Ecto neural progenitor cell (in vitro differentiated cells): ENCODE measurements around the gene KRTAP12-3.
"Not testable (repeated sequence)": the region's sequence is repeated elsewhere in the genome, so short reads cannot be mapped to it uniquely, and the experiment has no call there.

Experiments used
- DNase-seq: peaks from one replicate; pipeline ENCODE4 v3.0.0-alpha.2; 2018; ENCODE audit warnings: low spot score

Gene KRTAP12-3

GRCh38 chr21:44650973-44651675, 6.6 kb upstream of the KRTAP12-3 start:
- no peak for DNase-seq

GRCh38 chr21:44653123-44653522, 4.6 kb upstream of the KRTAP12-3 start:
- no peak for DNase-seq

DNA sequence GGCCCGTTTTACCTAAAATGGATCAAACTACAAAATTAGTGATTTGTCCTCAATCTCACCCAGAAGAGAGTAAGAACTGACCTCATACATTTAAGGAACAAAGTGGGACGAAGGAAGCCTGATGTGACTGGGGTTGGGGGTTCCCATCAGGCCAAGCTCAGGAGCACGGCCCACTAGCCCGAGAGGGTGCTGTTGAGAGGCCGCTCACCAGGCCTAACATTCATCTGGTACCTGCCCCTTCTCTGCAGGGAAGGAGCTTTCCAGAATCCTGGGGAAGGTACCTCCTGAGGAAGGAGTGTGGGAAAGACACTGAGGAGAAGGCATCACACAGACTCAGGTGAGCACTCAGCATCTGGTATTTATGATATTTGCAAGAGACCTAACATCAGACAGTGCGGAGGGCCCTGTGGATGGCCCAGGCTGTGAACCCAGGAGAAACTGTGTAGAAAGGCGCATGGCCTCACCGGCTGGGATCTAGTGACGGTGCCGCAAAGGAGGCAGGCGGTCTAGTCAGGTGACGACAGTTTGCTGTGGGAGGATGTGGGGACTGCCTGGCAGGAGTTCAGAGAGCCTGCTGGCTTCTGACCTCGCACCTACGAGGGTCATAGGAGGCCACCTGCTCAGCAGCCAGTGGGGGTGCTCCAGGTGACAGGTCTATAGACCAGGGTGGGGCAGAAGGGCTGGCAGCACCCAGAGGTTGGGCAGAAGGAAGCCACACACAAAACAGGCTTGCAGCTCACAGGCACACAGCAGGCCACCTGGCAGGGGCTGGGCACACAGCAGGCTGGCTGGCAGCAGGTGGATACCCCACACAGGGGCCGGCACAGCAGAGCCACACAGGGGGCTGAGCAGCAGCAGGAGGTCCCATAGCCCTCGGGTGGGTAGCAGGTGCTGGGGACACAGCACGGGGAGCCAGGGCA, 3.8 kb upstream of the KRTAP12-3 start:
- no peak for DNase-seq

DNA sequence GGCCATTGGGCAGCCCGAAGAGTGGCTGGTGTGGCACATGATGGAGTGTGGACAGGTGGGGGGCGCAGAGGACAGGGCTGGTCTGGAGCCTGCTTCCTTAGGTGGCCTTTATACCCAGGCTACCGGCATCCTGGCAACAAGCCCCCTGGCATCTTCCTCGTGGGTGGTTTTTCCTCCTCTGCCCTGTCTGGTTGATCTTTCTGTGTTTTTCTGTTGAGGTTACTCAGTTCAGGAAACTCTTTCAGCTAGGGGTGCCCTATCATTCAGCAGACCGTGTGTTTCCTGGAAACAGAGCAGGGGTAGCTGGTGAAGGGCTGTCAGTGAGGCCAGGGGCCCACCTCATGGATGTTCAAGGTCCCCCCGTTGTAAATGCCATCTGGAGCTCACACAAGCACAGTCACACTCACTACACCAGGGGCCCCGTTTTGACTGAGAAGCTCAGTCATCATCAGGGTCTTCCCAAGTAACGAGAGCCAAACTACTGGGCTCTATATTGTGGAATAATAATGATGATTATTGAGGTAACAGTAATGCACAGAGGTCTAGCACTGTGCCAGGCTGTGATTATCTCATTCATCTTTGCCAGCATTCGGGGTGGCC, 3.1 kb upstream of the KRTAP12-3 start, which contains the start of gene KRTAP12-4:
TSS of gene KRTAP12-4 (minus strand) at position 84 of the 600 bp plus-strand sequence. CDS start at position 39, 45 bp downstream.
- DNase-seq, result no peak

DNA sequence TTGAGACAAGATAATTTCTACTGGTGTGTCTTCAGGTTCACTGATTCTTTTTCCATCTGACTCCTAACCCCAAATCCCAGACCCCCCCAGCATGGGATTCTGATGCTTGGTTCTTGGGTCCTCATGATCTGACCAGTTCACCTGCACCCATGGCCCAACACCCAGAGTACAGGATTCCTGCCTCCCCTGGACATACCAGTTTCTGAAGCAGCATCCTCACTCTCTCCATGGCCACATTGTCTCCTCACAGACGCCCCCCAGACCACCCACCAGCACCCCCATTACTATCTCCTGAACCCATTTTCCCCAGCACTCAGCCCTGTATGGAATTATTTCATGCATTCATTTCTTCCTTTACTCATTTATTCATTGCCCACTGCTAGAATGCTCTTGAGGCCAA, 864 bp upstream of the KRTAP12-3 start:
- DNase-seq, result no peak

DNA sequence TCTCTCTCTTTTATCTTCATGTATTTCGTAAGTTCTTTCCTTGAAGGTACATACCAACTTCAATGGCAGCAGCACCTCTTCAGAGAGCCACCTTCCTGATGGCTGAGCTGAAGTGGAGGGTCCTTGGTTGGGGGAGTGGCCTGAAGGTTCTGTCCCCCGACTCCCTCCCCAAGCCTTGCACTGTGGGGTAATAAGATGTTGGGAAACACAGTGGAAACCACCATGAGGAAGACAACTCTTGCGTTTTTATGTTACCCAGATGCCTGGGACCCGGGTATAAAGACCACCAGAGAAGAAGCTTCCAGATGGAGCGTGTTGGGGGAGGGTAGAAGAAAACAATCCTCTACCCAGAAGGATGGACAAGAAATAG, 794 bp downstream of the KRTAP12-3 start:
- DNase-seq, result no peak

GRCh38 chr21:44658913-44659595, 1.3 kb downstream of the KRTAP12-3 start:
- DNase-seq, result no peak

- DNase-seq, result not testable (repeated sequence)
Observed at GRCh38 chr21:44661567-44661966, 3.8 kb downstream of the KRTAP12-3 start.

DNA sequence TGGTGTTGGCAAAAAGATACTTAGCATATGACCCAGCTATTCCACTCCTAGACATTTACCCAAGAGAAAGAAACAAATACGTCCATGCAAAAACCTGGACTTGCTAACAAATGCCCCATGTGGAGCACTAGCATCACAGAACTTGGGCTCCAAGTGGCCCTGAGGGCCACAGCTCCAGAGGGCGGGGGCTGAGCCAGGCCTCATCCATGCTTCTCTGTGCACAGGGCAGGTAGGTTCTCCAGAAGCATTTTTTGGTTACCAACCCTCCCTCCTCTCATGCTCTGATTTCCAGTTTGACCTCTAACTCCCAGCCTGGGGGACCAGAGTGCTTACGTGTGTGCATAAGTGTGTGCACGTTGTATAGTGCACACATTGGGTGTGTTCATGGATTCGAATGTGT, 7.0 kb downstream of the KRTAP12-3 start:
- DNase-seq, result no peak

DNA sequence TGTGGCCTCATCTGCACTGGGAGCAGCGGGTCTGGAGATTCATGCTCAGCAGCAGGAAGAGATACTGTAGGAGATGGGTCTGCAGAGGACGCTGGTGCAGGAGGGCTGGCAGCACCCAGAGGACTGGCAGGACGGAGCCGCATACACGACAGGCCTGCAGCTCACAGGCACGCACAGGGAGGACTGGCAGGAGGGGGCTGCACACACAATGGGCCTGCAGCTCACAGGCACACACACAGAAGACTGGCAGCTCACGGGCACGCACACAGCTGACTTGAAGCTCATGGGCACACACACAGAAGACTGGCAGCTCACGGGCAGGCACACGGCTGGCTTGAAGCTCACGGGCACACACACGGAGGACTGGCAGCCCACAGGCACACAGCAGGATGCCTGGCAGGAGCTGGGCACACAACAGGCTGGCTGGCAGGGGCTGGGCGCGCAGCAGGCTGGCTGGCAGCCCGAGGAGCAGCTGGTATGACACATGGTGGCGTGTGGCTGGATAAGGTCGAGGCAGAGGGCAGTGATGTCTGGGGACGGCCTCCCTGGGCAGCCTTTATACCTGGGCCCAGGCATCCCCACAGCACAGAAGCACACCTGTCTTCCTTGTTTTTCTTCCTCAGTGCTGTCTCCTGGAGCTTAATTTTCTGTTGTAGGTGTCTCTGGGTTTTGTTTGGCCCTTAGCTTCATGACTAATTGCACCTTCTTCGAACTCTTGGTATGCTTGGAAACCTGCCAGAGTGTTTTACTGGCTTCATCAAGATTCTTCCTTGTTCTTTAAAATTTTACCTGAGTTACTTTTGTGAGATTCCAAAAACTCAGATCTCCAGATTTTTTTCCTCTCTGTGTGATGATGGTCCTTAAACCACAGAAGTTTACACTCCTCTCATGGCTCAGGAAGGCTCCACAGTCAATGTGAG, 8.9 kb downstream of the KRTAP12-3 start, which contains the start of gene KRTAP12-2:
TSS of gene KRTAP12-2 (minus strand) at position 527 of the 920 bp plus-strand sequence. CDS start at position 486, 41 bp downstream.
- DNase-seq, result no peak

DNA sequence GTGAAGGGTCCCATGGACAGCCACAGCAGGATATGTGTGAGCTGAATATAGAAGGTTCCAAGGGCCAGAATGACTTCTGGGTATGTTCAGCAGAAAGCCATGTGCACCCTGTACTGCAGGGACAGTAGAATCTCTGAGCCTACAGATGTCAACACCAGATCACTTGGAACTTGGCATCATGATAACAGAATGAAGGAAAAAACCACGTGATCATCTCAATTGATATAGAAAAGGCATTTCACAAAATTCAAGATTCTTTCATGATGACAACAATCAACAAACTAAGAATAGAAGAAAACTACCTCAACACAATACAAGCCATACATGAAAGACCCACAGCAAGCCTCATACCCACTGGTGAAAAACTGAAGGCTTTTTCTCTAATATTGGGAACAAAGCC, 9.9 kb downstream of the KRTAP12-3 start:
- no peak for DNase-seq

GRCh38 chr21:44670642-44671432, 13.1 kb downstream of the KRTAP12-3 start:
- DNase-seq, result no peak

DNA sequence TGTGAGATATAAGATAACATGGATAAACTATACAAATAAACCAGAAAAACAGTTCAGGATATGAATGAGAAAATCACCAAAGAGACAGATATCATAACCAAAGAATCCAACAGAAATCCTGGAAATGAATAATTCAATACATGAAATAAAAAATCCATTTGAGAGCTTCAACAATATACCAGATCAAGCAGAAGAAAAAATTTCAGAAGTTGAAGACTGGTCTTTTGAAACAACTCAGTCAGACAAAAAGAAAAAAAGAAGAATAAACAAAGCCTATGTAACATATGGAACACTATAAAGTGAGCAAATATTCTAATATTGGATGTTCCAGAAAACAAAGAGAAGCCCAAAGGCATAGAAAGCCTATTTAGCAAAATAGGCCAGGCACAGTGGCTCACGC, 14.2 kb downstream of the KRTAP12-3 start:
- no peak for DNase-seq

DNA sequence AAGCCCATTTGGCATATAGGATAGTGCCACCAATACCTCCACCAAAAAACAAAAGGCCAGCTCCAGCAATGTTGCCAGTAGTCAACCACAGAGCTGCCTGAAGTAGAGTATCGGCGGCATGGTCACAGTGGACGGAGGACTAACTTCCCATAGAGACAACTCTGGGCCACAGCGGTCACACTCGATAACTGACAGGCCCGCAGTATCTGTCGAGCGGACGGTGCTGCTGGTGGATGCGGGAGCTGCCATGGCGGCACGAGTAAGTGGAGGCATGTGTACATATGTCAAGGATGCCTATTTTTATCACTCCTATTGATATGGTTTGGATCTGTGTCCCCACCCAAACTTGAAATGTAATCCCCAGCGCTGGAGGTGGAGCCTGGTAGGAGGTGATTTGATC, 20.1 kb downstream of the KRTAP12-3 start:
- no peak for DNase-seq

DNA sequence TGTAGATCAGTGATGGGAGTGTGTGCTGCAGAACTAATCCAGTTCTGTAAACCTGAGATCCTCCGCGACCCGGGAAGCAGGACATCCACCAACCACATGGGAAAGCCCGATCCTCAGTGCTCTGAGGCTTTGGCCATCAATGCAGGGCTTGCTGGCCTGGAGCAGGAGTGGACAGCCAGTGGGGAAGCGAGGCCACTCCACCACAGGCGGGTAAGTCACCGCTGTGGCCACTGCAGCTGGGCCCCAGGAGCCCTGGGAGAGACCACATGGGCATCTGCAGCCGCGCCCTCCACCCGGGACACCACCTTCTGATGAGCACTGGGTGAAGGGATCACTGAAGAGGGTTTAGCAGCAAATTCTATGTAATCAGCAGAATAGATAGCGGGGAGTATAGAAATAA, 23.4 kb downstream of the KRTAP12-3 start:
- no peak for DNase-seq

DNA sequence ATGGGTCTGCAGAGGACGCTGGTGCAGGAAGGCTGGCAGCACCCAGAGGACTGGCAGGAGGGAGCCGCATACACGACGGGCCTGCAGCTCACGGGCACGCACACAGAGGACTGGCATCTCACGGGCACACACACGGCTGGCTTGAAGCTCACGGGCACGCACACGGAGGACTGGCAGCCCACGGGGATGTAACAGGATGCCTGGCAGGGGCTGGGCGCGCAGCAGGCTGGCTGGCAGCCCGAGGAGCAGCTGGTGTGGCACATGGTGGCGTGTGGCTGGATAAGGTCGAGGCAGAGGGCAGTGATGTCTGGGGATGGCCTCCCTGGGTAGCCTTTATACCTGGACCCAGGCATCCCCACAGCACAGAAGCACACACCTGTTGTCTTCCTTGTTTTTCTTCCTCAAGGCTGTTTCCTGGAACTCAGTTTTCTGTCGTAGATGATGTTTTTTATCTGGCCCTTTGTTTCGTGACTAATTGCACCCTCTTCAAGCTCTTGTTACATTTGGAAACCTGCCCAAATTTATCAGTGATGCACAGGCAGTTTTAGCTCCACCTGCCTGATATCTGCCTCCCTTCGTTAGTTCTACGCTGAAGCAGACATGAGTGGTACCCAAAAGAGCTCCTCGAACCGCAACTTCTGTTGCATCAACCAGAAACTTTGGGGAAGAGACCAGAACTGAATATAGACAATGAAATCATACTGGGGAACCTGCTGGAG, 24.3 kb downstream of the KRTAP12-3 start, which contains the start of gene KRTAP12-1:
TSS of gene KRTAP12-1 (minus strand) at position 303 of the 719 bp plus-strand sequence. CDS start at position 263, 40 bp downstream.
- DNase-seq, result no peak

- no peak for DNase-seq
Observed at GRCh38 chr21:44682580-44683151, 24.9 kb downstream of the KRTAP12-3 start.

DNA sequence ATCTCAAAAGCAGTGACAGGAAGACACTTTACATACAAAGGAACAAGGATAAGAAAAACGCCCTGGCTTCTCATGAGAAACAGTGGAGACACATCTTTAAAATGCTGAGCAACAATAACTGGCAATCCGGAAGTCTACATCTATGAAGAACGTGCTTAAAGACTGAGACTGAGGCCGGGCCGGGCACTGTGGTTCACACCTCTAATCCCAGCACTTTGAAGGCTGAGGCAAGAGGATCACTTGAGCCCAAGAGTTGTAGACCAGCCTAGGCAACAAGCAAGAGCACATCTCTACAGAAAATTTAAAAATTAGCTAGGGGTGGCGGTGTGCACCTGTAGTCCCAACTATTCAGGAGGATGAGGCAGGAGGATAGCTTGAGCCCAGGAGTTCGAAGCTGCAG, 26.3 kb downstream of the KRTAP12-3 start:
- DNase-seq, result no peak

DNA sequence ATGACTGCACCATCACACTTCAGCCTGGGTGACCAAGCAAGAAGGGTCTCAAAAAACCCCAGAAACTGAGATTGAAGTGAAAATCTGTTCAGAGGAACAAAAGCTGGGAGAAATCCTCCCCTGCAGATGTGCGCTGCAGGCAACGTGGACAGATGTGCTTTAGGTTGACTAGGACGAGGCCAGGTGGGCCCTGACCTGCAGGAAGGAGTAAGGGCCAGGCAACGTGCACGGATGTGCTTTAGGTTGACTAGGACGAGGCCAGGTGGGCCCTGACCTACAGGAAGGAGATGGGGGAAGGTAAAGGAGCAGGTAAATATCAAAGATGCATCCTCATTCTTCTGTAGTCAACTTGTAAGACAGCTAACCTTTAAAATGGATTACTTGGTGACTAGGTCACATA, 26.8 kb downstream of the KRTAP12-3 start:
- no peak for DNase-seq
